ENCODE data around the gene LRRC9.

- TF ChIP-seq SMC3 (IDR thresholded peaks at IDR 0.05; ENCODE audit: low read depth, low read length) = no peak
- TF ChIP-seq, protein P1, sequence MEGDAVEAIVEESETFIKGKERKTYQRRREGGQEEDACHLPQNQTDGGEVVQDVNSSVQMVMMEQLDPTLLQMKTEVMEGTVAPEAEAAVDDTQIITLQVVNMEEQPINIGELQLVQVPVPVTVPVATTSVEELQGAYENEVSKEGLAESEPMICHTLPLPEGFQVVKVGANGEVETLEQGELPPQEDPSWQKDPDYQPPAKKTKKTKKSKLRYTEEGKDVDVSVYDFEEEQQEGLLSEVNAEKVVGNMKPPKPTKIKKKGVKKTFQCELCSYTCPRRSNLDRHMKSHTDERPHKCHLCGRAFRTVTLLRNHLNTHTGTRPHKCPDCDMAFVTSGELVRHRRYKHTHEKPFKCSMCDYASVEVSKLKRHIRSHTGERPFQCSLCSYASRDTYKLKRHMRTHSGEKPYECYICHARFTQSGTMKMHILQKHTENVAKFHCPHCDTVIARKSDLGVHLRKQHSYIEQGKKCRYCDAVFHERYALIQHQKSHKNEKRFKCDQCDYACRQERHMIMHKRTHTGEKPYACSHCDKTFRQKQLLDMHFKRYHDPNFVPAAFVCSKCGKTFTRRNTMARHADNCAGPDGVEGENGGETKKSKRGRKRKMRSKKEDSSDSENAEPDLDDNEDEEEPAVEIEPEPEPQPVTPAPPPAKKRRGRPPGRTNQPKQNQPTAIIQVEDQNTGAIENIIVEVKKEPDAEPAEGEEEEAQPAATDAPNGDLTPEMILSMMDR (IDR thresholded peaks at IDR 0.05) = no peak
- TF ChIP-seq FOXJ3 (CRISPR knock-in tag; IDR thresholded peaks at IDR 0.05) = no peak
- no peak for TF ChIP-seq CHD2 (IDR thresholded peaks at IDR 0.05; ENCODE audit: low read length, partially characterized antibody)
- no peak for TF ChIP-seq MXI1 (IDR thresholded peaks at IDR 0.05; ENCODE audit: low read depth, low read length)
- TF ChIP-seq, protein P2, sequence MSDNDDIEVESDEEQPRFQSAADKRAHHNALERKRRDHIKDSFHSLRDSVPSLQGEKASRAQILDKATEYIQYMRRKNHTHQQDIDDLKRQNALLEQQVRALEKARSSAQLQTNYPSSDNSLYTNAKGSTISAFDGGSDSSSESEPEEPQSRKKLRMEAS (IDR thresholded peaks at IDR 0.05; ENCODE audit: low read depth) = no peak
- no peak for TF ChIP-seq YY1 (IDR thresholded peaks at IDR 0.05; ENCODE audit: low read depth)
- no peak for TF ChIP-seq USF2 (IDR thresholded peaks at IDR 0.05; ENCODE audit: borderline replicate concordance, low read depth, low read length)
- no peak for TF ChIP-seq REST (IDR thresholded peaks at IDR 0.05; ENCODE audit: low read depth, low read length)
Measured at GRCh38 chr14:60095781-60096450, 176.0 kb downstream of the LRRC9 start.

Measured in SK-N-SH (cell line).